ENCODE data around the gene RBPJ. TPM values are rescaled to one million over a fixed set of nuclear protein-coding genes. Genes with fewer than 3 reads are reported as not detected.
A peak's percentile ranks its signal among the peaks of the same experiment; 100 is the strongest.

The RBPJ gene
- total and polyA plus RNA-seq, 7 donors: 10.6 to 44.4 (median 28.8) TPM

GRCh38 chr4:26369132-26369531 is 48.3 kb downstream of the RBPJ start:
- 92 to 99% (median 98%) methylated on average over 2 of the region's 2 CpGs for WGBS, 3 donors
- Histone ChIP-seq H3K9me3 (no peaks in the 10 kb centered on the region), H3K27ac (no peak overlapping the region), H3K36me3 (ENCODE audit: insufficient read depth in 1 of 2, low read depth in 1 of 2) (no peaks in the 10 kb centered on the region), H3K4me1 (peaks cover 27% of the 10 kb centered on the region), H3K27me3 (ENCODE audit: insufficient read depth in 3 of 3, low read length in 2 of 3) (no peaks in the 10 kb centered on the region), H3K4me3 (no peak overlapping the region)
- TF ChIP-seq CTCF (IDR thresholded peaks at IDR 0.05): no peak
- intact Hi-C loops (cut with DNase I): no loop called here
- ATAC-seq (no peak), DNase-seq (no peak)

- no peak for ATAC-seq
- no peak overlapping the region for H3K27ac ChIP-seq
- no peak for DNase-seq
- H3K36me3 ChIP-seq (ENCODE audit: insufficient read depth in 1 of 2, low read depth in 1 of 2): no peaks in the 10 kb centered on the region
- no peak for TF ChIP-seq CTCF (IDR thresholded peaks at IDR 0.05)
- H3K4me3 ChIP-seq: no peak overlapping the region
- H3K9me3 ChIP-seq: no peaks in the 10 kb centered on the region
- peaks cover 27% of the 10 kb centered on the region for H3K4me1 ChIP-seq
- no peaks in the 10 kb centered on the region for H3K27me3 ChIP-seq (ENCODE audit: insufficient read depth in 3 of 3, low read length in 2 of 3)
- intact Hi-C loops (cut with DNase I): no loop called here
These were observed 48.8 kb downstream of the RBPJ start for GRCh38 chr4:26369581-26369980.

GRCh38 chr4:26372076-26372475 is 51.3 kb downstream of the RBPJ start:
- H3K4me3 ChIP-seq: no peak overlapping the region
- TF ChIP-seq CTCF (IDR thresholded peaks at IDR 0.05): no peak
- no peak overlapping the region for H3K27ac ChIP-seq
- no peaks in the 10 kb centered on the region for H3K27me3 ChIP-seq (ENCODE audit: insufficient read depth in 3 of 3, low read length in 2 of 3)
- WGBS, 3 donors: 65 to 78% (median 71%) methylated on average over 3 of the region's 3 CpGs
- no peak for ATAC-seq
- H3K4me1 ChIP-seq: peaks cover 36% of the 10 kb centered on the region
- intact Hi-C loops (cut with DNase I): loop anchor here in 1 of 2 donors (5.0 kb wide), 1 partner anchor 35 kb away; no protein-coding TSS in a partner anchor
- no peak for DNase-seq
- no peaks in the 10 kb centered on the region for H3K9me3 ChIP-seq
- H3K36me3 ChIP-seq (ENCODE audit: insufficient read depth in 1 of 2, low read depth in 1 of 2): no peaks in the 10 kb centered on the region

GRCh38 chr4:26372525-26373172 is 51.8 kb downstream of the RBPJ start:
- H3K27me3 ChIP-seq (ENCODE audit: insufficient read depth in 3 of 3, low read length in 2 of 3): no peaks in the 10 kb centered on the region
- WGBS, 3 donors: 39 to 44% (median 43%) methylated on average over 5 of the region's 5 CpGs
- H3K27ac ChIP-seq: no peak overlapping the region
- intact Hi-C loops (cut with DNase I): loop anchor here in 1 of 2 donors (5.0 kb wide), 1 partner anchor 35 kb away; no protein-coding TSS in a partner anchor
- no peak overlapping the region for H3K4me3 ChIP-seq
- TF ChIP-seq CTCF (IDR thresholded peaks at IDR 0.05): no peak
- H3K36me3 ChIP-seq (ENCODE audit: insufficient read depth in 1 of 2, low read depth in 1 of 2): no peaks in the 10 kb centered on the region
- no peaks in the 10 kb centered on the region for H3K9me3 ChIP-seq
- no peak for DNase-seq
- peak in 2 of 4 donors; percentile 30 to 40 for ATAC-seq
- H3K4me1 ChIP-seq: peaks cover 41% of the 10 kb centered on the region

GRCh38 chr4:26375551-26375950 is 54.7 kb downstream of the RBPJ start:
- DNase-seq: no peak
- no peak overlapping the region for H3K4me3 ChIP-seq
- H3K9me3 ChIP-seq: no peaks in the 10 kb centered on the region
- no peaks in the 10 kb centered on the region for H3K27me3 ChIP-seq (ENCODE audit: insufficient read depth in 3 of 3, low read length in 2 of 3)
- TF ChIP-seq CTCF (IDR thresholded peaks at IDR 0.05): no peak
- 61 to 77% (median 69%) methylated on average over 6 of the region's 6 CpGs for WGBS, 3 donors
- intact Hi-C loops (cut with DNase I): no loop called here
- no peak for ATAC-seq
- H3K27ac ChIP-seq: no peak overlapping the region
- no peaks in the 10 kb centered on the region for H3K36me3 ChIP-seq (ENCODE audit: insufficient read depth in 1 of 2, low read depth in 1 of 2)
- peaks cover 34% of the 10 kb centered on the region for H3K4me1 ChIP-seq

Data from psoas muscle (tissue), 8 donors.